ENCODE measurements around the gene PLCB2.

- no peak for TF ChIP-seq EZH2 (IDR thresholded peaks at IDR 0.05)
- no peak for TF ChIP-seq POLR2AphosphoS5 (IDR thresholded peaks at IDR 0.05; ENCODE audit: borderline replicate concordance, low read depth, low read length)
- TF ChIP-seq FOXP2 (optimal IDR thresholded peaks at IDR 0.05; ENCODE audit: control extremely low read depth, extremely low read length, insufficient read depth): no peak
These were observed 1.7 kb upstream of the PLCB2 start for GRCh38 chr15:40309344-40309862.
